GM21717 (cell line): ENCODE results near the gene DHRS4.
"Not testable (repeated sequence)": the region's sequence is repeated elsewhere in the genome, so short reads cannot be mapped to it uniquely, and the experiment has no call there.

Source experiments
- ATAC-seq: cut with Tn5 transposase; IDR thresholded peaks from one replicate; pipeline ENCODE4 v1.9.1; 2021; ENCODE audit warnings: mild to moderate bottlenecking, moderate library complexity; ENCODE audit not compliant: unreplicated experiment

Gene DHRS4

GRCh38 chr14:23981951-23982813 lies 28.6 kb downstream of the DHRS4 start:
- not testable (repeated sequence) for ATAC-seq

GRCh38 chr14:23984891-23985602 lies 31.5 kb downstream of the DHRS4 start:
- no peak for ATAC-seq

GRCh38 chr14:23988223-23988606 lies 34.6 kb downstream of the DHRS4 start:
- ATAC-seq: peak; percentile 8

- ATAC-seq: peak; percentile 91
These were observed 35.2 kb downstream of the DHRS4 start, which contains the start of gene DHRS4L2 for GRCh38 chr14:23988607-23989363. DHRS4L2 (plus strand) TSS chr14:23988929; CDS start chr14:23988948, 19 bp downstream.

- ATAC-seq: not testable (repeated sequence)
These were observed 36.3 kb downstream of the DHRS4 start for GRCh38 chr14:23989734-23990445.

GRCh38 chr14:23990961-23991360 lies 37.4 kb downstream of the DHRS4 start:
- not testable (repeated sequence) for ATAC-seq

GRCh38 chr14:23993042-23993441 lies 39.5 kb downstream of the DHRS4 start:
- not testable (repeated sequence) for ATAC-seq

- ATAC-seq: not testable (repeated sequence)
These were observed 42.4 kb downstream of the DHRS4 start for GRCh38 chr14:23996009-23996408.

GRCh38 chr14:23996825-23997224 lies 43.3 kb downstream of the DHRS4 start:
- ATAC-seq: not testable (repeated sequence)

- not testable (repeated sequence) for ATAC-seq
These were observed 46.1 kb downstream of the DHRS4 start for GRCh38 chr14:23999640-24000039.

GRCh38 chr14:24001078-24001477 lies 47.5 kb downstream of the DHRS4 start:
- not testable (repeated sequence) for ATAC-seq

GRCh38 chr14:24001679-24002078 lies 48.1 kb downstream of the DHRS4 start:
- ATAC-seq: not testable (repeated sequence)

GRCh38 chr14:24006471-24006816 lies 52.9 kb downstream of the DHRS4 start:
- not testable (repeated sequence) for ATAC-seq

- ATAC-seq: not testable (repeated sequence)
These were observed 53.5 kb downstream of the DHRS4 start for GRCh38 chr14:24006817-24007652.

GRCh38 chr14:24011051-24011450 lies 57.5 kb downstream of the DHRS4 start:
- no peak for ATAC-seq

GRCh38 chr14:24012726-24013273 lies 59.2 kb downstream of the DHRS4 start:
- ATAC-seq: not testable (repeated sequence)

- no peak for ATAC-seq
These were observed 60.3 kb downstream of the DHRS4 start for GRCh38 chr14:24013654-24014514.

- ATAC-seq: not testable (repeated sequence)
These were observed 62.2 kb downstream of the DHRS4 start for GRCh38 chr14:24015745-24016144.
